Left lung (tissue), 10 donors: ENCODE data around the gene CNTD1. TPM values are rescaled to one million over a fixed set of nuclear protein-coding genes. Genes with fewer than 3 reads are reported as not detected.
A peak's percentile ranks its signal among the peaks of the same experiment; 100 is the strongest.

Source experiments
- ATAC-seq: fragments of 200-7000 bp; cut with Tn5 transposase; one replicate; pipeline ENCODE4 v1.9.1; 2020; ENCODE audit warnings: moderate library complexity
- DNase-seq, 4 donors: peaks; one replicate each; pipeline ENCODE4 v3.0.0-alpha.2; 2013 to 2020
- H3K27ac ChIP-seq, 2 donors: fragments of 200-600 bp; sonication (generic) in 1 of 2; one replicate each; pipeline versions ENCODE4 v1.5.0 to v1.8.0; 2020 to 2021
- H3K27me3 ChIP-seq, 2 donors: fragments of 200-600 bp; sonication (generic) in 1 of 2; one replicate each; pipeline versions ENCODE4 v1.5.0 to v1.8.0; 2020 to 2021
- H3K36me3 ChIP-seq, 2 donors: fragments of 200-600 bp; sonication (generic) in 1 of 2; one replicate each; pipeline versions ENCODE4 v1.5.0 to v1.8.0; 2020 to 2021
- H3K4me1 ChIP-seq, 2 donors: fragments of 200-600 bp; one replicate each; pipeline ENCODE4 v1.8.0; 2021
- H3K4me3 ChIP-seq, 2 donors: fragments of 200-600 bp; sonication (generic) in 1 of 2; one replicate each; pipeline versions ENCODE4 v1.5.0 to v1.8.0; 2020 to 2021; ENCODE audit warnings: mild to moderate bottlenecking in 1 of 2
- H3K9me3 ChIP-seq, 2 donors: fragments of 200-600 bp; sonication (generic) in 1 of 2; one replicate each; pipeline versions ENCODE4 v1.5.0 to v1.8.0; 2020 to 2021
- intact Hi-C, 2 donors: fragments of 100-400 bp; cut with DNase I; formaldehyde crosslinking; loops; one replicate each; pipeline versions ENCODE4 v1.11.2 to v1.14.2; 2022
- polyA plus RNA-seq, 6 donors: library from polyadenylated mRNA; unstranded; fragments of 120-200 nt; gene quantifications; one replicate each; pipeline ENCODE4 v1.2.1, GENCODE V29; 2013; ENCODE audit not compliant: insufficient read length in 6 of 6
- total RNA-seq, 2 donors: library from RNA; stranded (reverse); fragmentation: NEBNext Ultra II Directional; extraction: Animal tissue kit (Norgen Biotek cat#: 25700); gene quantifications; one replicate each; pipeline ENCODE4 v1.2.1, GENCODE V29; 2021
- TF ChIP-seq, protein P1 (sequence below), 2 donors: fragments of 200-600 bp; sonication (generic) in 1 of 2; IDR thresholded peaks; one replicate each; pipeline versions ENCODE4 v1.5.0 to v1.8.0; 2021; ENCODE audit warnings: antibody characterized with exemption in 2 of 2
- donor health status: DM: no; HTN: yes; CAD: no.
- donor health status: DM: no; HTN: no; CAD: no.

CNTD1 gene
- total and polyA plus RNA-seq, 8 donors, result 1.5 to 3.4 (median 2.6) TPM; not detected in 1

GRCh38 chr17:42833767-42834422, 35.2 kb downstream of the CNTD1 start:
- H3K27me3 ChIP-seq, result no peaks in the 10 kb centered on the region
- DNase-seq (no peak), ATAC-seq (peak; percentile 5)
- peak overlapping the region; percentile 79 to 98 for H3K4me3 ChIP-seq
- intact Hi-C loops, result no loop called here
- H3K36me3 ChIP-seq, result peaks cover 0 to 40% of the 10 kb centered on the region in 2 donors
- TF ChIP-seq, protein P1, sequence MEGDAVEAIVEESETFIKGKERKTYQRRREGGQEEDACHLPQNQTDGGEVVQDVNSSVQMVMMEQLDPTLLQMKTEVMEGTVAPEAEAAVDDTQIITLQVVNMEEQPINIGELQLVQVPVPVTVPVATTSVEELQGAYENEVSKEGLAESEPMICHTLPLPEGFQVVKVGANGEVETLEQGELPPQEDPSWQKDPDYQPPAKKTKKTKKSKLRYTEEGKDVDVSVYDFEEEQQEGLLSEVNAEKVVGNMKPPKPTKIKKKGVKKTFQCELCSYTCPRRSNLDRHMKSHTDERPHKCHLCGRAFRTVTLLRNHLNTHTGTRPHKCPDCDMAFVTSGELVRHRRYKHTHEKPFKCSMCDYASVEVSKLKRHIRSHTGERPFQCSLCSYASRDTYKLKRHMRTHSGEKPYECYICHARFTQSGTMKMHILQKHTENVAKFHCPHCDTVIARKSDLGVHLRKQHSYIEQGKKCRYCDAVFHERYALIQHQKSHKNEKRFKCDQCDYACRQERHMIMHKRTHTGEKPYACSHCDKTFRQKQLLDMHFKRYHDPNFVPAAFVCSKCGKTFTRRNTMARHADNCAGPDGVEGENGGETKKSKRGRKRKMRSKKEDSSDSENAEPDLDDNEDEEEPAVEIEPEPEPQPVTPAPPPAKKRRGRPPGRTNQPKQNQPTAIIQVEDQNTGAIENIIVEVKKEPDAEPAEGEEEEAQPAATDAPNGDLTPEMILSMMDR (IDR thresholded peaks at IDR 0.05), result no peak
- no peaks in the 10 kb centered on the region for H3K9me3 ChIP-seq
- H3K4me1 ChIP-seq, result peaks cover 12 to 38% of the 10 kb centered on the region in 2 donors
- H3K27ac ChIP-seq, result peak overlapping the region; percentile 79 to 91

GRCh38 chr17:42835732-42836131, 37.1 kb downstream of the CNTD1 start:
- TF ChIP-seq, protein P1 (IDR thresholded peaks at IDR 0.05), result no peak
- ATAC-seq, result no peak
- DNase-seq, result no peak
- Histone ChIP-seq H3K36me3 (peaks cover 8 to 59% of the 10 kb centered on the region in 2 donors), H3K27ac (peak overlapping the region in 1 of 2 donors; percentile 40), H3K27me3 (no peaks in the 10 kb centered on the region), H3K4me1 (peaks cover 12 to 38% of the 10 kb centered on the region in 2 donors), H3K9me3 (no peaks in the 10 kb centered on the region), H3K4me3 (no peak overlapping the region)
- intact Hi-C loops, result no loop called here

DNA sequence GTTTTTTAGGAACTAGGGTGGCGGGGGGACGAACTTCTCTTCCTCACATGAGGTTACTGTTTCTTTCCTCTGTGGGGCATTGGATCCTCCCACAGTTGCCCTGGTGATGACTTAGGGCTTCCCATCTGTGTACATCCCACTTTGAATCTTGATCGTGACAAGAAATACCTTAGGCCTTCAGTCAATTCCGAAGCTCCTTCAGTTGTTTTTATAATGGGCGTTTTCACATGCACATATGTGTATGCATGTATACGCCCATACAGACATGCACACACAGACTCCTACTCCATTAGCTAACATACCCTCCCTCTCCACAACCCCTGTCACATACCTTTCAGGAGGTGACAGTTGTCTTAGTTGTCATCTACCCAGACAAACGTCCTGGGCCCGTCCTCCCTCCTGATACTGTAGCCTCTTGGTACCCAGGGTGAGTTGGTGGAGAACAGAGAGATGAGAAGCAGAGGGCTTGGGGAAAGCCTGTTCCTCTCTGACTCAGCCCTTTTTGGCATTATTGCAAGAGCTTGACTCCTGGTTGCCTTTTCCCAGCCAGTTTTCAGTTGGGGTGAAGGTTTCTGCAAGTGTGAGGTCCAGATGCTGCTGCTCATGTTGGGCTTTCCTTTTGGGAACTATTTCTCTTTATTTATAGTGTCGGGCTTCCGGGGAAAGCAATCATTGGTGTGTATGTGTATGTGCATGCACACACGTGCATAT, 43.5 kb downstream of the CNTD1 start:
- H3K27me3 ChIP-seq, result no peaks in the 10 kb centered on the region
- ATAC-seq (no peak), DNase-seq (no peak)
- H3K27ac ChIP-seq, result peak overlapping the region in 1 of 2 donors; percentile 68
- peaks cover 0 to 49% of the 10 kb centered on the region in 2 donors for H3K4me1 ChIP-seq
- H3K9me3 ChIP-seq, result no peaks in the 10 kb centered on the region
- no peak overlapping the region for H3K4me3 ChIP-seq
- intact Hi-C loops, result loop anchor here in 1 of 2 donors (10.0 kb wide), 1 partner anchor 93 kb away; no protein-coding TSS in a partner anchor
- TF ChIP-seq, protein P1 (IDR thresholded peaks at IDR 0.05), result no peak
- peaks cover 8 to 88% of the 10 kb centered on the region in 2 donors for H3K36me3 ChIP-seq

- peaks cover 8 to 75% of the 10 kb centered on the region in 2 donors for H3K36me3 ChIP-seq
- H3K27me3 ChIP-seq, result no peaks in the 10 kb centered on the region
- ATAC-seq, result peak; percentile 85
- H3K4me1 ChIP-seq, result peaks cover 0 to 61% of the 10 kb centered on the region in 2 donors
- intact Hi-C loops, result loop anchor here in 1 of 2 donors (10.0 kb wide), 1 partner anchor 91 kb away; no protein-coding TSS in a partner anchor
- TF ChIP-seq, protein P1 (IDR thresholded peaks at IDR 0.05), result peak; percentile 75 to 91
- no peak overlapping the region for H3K4me3 ChIP-seq
- H3K27ac ChIP-seq, result peak overlapping the region; percentile 1 to 7
- no peaks in the 10 kb centered on the region for H3K9me3 ChIP-seq
- DNase-seq, result peak in 1 of 4 donors; percentile 73
Measured at GRCh38 chr17:42843358-42843934, 44.8 kb downstream of the CNTD1 start.

DNA sequence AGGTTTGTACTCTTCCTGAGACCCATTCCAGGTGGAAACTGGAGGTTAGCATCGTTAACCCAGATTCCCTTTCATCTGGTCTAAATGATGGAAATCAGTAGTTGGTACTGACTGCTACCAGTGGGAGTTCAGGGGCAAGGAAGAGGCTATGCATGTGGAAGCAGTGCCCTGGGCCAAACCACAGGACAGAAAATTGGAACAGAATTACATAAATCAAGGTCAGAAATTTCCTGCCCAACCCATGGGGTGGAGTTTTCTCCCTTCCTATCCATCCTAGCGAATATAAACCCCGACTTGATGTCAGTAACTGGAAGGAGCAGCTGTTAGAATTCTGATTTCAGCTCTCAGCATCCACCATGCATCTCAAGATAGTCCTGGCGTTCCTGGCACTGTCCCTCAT, 45.6 kb downstream of the CNTD1 start, which contains the start of gene AOC2:
AOC2 (plus strand) TSS at position 310 of the 400 bp plus-strand sequence; CDS start at position 357, 47 bp downstream.
- Histone ChIP-seq H3K4me1 (peaks cover 0 to 61% of the 10 kb centered on the region in 2 donors), H3K27ac (peak within 1 kb of the TSS; percentile 1 to 7), H3K27me3 (no peaks in the 10 kb centered on the region), H3K36me3 (peaks cover 8 to 67% of the 10 kb centered on the region in 2 donors), H3K4me3 (no peak within 1 kb of the TSS), H3K9me3 (no peaks in the 10 kb centered on the region)
- intact Hi-C loops, result loop anchor here in 1 of 2 donors (10.0 kb wide), 1 partner anchor 91 kb away; no protein-coding TSS in a partner anchor
- no peak for DNase-seq
- TF ChIP-seq, protein P1 (IDR thresholded peaks at IDR 0.05), result no peak
- ATAC-seq, result no peak
